HEK293 (cell line): ENCODE data around the gene SCIMP.

ENCODE experiments used
- CTCF ChIP-seq: fragments of 450-650 bp; formaldehyde crosslinking; IDR thresholded peaks from 2 replicates; pipeline ENCODE4 v1.5.1; 2016; ENCODE audit warnings: missing biosample characterization, missing genetic modification characterization
- SETDB1 ChIP-seq: IDR thresholded peaks from one replicate; pipeline ENCODE4 v1.6.1; 2017; ENCODE audit warnings: mild to moderate bottlenecking, low read length, moderate library complexity, mixed read lengths; ENCODE audit not compliant: insufficient read length
- ZBTB1 ChIP-seq: fragments of 450-650 bp; formaldehyde crosslinking; IDR thresholded peaks from 2 replicates; pipeline ENCODE4 v1.5.1; 2016; ENCODE audit warnings: missing biosample characterization, missing genetic modification characterization
- ZFP37 ChIP-seq: fragments of 450-650 bp; formaldehyde crosslinking; IDR thresholded peaks from 2 replicates; pipeline ENCODE4 v1.5.1; 2016; ENCODE audit warnings: missing biosample characterization, missing genetic modification characterization
- ZNF292 ChIP-seq: fragments of 450-650 bp; formaldehyde crosslinking; IDR thresholded peaks from 2 replicates; pipeline ENCODE4 v1.5.1; 2016; ENCODE audit warnings: low read depth, missing biosample characterization, missing genetic modification characterization, borderline replicate concordance
- ZNF311 ChIP-seq: fragments of 450-650 bp; formaldehyde crosslinking; IDR thresholded peaks from 2 replicates; pipeline ENCODE4 v1.5.1; 2017; ENCODE audit warnings: missing biosample characterization, missing genetic modification characterization, borderline replicate concordance
- ZNF785 ChIP-seq: fragments of 450-650 bp; formaldehyde crosslinking; IDR thresholded peaks from 2 replicates; pipeline ENCODE4 v1.5.1; 2016; ENCODE audit warnings: missing biosample characterization, missing genetic modification characterization
- ZSCAN5A ChIP-seq: fragments of 450-650 bp; formaldehyde crosslinking; IDR thresholded peaks from 2 replicates; pipeline ENCODE4 v1.5.1; 2016; ENCODE audit warnings: missing biosample characterization, missing genetic modification characterization

GRCh38 chr17:5247621-5248020 lies 13.0 kb upstream of the SCIMP start:
- TF ChIP-seq CTCF (tag by site-specific recombination) = no peak
- no peak for TF ChIP-seq SETDB1
- no peak for TF ChIP-seq ZFP37
- no peak for TF ChIP-seq ZSCAN5A
- TF ChIP-seq ZNF785 (tag by site-specific recombination) = no peak
- TF ChIP-seq ZBTB1 = no peak
- TF ChIP-seq ZNF311 (tag by site-specific recombination) = no peak
- TF ChIP-seq ZNF292 = no peak
